NCI-H1417 (cell line): ENCODE data around the gene ABCA4.
A peak's percentile ranks its signal among the peaks of the same experiment; 100 is the strongest.

Experiments used
- DNase-seq, 3 experiments: peaks; one replicate each; lab custom pipeline; 2025; lab: John Stamatoyannopoulos, UW

Gene ABCA4

DNA sequence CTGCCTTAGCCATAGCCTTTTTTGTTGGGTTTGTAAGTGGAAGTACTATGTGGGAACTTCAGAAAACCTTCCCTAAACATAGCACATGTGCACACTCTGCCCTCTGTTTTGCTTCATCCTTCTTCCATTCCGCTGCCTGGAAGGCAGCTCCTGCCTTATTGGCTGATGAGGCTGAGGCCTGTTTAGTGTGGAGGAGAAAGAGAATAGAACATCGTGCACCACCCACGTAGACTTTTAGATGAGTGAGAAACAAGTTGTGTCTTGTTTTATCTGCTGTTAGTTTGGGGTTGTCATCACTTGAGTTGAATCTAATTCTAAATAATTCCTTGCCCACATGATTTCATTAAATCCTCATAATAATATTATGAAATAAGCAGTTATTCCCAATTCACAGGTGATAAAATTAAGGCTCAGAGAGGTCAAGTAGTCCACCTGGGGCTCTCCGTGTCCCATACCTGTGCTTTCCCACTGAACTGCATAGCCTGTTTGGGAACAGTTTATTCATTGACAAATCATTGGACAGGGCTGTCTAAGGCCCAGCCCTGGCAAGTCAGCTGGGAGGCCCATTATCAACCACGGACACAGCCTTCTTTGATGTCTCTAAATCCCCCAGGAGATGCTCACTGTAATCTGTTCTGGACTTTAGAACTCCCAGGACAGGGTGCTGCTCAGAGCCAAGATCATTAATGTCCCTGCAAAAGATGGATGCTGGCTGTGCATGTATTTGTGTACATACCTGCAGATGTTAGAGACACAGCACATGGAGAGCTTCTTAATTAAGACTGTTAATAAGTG, 93.0 kb downstream of the ABCA4 start:
- DNase-seq, result no peak

DNA sequence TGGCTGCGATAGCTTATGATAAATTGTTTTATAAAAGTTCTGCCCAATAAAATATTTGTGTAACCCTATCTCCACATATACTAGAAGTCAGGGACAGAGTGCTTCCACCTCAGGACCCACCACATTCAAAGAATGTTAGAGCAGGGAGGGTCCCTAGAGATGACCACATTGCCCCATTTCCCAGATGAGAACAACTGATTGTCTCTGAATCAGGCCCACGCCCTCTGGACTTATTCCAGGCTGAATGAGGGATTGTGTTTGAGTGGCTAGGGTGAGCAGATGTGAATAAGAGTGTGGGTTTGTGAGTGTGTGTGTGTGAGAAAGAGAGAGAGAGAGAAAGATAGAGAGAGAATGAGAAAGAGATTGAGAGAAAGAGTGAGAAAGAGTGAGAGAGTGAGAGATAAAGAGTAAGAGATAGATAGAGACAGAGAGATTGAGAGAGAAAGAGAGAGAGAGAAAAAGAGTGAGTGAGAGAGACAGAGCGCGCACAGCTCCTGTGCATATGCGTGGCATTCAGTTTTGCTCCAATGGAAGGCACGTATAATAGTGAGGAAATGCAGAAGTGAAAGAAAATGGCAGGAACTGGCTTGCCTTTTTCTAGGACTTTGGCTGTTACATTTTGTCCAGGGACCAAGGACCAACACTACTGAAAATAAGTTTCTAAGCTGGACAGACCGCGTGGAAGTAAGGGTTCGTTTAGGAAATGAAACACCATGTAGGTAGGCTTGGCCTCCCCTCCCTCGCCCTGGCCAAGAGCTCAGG, 94.1 kb downstream of the ABCA4 start:
- no peak for DNase-seq

DNA sequence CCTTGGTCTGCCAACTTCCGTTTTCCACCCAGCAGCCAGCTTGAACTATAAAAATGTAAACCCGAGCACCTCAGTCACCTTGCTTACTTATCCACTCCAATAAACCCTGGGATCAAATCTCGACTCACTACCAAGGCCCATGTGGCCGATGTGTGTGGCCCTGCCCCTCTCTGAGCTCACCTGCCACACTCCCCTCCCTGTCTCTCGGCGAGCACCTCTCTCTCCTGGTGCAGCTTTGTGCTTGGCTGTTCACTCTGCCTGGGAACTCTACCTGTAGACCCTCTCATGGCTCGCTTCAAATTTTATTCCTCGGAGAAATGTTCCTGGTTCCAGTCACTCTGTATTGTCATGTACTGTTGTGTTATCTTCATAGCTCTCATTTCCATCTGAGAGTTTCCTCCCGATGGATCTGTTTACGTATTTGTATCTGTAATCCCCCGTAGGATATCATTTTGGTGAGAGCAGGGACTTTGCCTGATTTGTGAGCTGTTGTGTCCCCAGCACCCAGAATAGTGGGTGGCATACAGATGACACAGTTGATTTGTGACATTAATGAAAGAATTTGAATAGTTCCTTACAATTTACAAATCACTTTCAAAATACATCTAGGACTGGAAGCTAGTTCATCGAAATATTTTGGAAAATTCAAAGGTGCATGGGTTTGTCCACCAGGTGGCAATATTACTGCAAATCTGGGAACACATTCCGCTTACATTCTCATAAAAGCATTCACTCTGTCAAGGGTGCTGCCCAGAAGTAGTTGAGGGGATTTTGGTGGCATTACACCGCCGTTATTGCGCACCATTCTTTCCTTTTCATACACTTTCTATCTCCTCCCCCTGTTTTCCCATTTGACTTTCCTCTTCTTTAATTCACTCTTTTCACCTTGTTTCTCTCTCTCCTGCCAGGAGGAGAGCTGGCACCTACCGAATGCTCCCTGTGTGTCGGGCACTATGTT, 95.3 kb downstream of the ABCA4 start:
- peak; percentile 55 to 79 (median 56) for DNase-seq

DNA sequence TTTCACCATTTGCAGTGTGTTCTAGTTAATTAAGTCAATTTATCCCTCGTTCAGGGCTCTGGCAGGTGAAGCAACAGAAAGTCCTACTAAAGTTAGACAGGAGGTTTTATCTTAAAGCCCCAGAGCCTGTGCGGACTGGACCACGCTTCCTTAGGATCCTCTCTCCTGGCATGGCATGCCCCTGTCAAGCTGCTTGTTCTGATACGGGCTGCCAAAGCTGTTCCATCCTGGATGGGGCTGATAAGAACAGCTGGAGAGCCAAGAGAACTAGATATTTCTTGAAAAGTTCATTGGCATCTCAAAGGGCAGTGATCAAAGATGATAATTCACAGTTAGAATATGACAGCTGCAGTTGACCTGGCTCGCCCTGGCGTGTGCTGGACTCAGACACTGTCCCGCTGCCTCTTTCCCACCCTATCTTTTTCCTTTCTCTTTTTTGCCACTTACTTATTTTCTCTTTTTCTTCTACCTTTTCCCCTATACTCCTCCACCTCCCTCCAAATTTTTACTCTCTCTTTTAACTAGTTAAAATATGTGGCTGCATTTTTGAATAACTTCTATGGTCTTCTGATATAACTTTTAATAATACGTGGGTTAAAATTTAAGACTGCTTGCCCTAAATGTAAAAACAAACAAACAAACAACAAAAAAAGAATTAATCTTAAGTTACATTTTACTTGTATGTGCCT, 96.7 kb downstream of the ABCA4 start:
- DNase-seq, result no peak

DNA sequence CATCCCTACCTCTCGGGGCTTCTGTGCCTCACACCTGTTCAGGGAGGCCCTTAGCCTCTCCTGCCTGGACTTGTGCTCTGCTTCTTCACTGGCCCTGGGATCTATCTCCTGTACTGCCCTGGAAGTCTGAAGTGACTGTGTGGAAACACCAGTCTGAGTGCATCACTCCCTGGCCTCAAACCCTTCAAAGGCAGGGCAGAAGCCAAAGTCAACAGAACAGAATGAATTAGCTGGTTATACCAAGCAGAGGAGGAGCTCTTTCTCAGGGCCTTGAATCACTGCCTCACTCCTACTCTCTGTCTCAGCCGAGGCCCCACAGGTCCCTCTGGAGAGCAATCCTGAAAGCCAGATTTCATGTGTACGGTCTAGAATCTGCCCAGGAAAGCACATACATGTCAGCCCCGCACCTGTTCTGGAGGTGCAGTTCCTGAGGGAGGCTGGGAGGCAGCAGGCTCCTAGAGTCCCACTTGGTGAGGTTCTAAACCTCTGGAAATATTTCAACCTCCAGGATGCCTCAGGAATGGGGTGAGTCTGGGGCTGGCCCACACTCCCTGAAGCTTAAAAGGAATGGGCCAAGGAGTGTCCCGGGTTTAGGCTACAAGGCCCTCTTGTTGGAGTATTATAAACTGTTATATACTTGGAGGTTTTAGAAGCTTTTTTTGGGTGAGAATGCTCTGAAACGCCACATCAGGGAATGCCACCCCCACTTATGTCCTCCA, 98.3 kb downstream of the ABCA4 start:
- DNase-seq, result no peak

DNA sequence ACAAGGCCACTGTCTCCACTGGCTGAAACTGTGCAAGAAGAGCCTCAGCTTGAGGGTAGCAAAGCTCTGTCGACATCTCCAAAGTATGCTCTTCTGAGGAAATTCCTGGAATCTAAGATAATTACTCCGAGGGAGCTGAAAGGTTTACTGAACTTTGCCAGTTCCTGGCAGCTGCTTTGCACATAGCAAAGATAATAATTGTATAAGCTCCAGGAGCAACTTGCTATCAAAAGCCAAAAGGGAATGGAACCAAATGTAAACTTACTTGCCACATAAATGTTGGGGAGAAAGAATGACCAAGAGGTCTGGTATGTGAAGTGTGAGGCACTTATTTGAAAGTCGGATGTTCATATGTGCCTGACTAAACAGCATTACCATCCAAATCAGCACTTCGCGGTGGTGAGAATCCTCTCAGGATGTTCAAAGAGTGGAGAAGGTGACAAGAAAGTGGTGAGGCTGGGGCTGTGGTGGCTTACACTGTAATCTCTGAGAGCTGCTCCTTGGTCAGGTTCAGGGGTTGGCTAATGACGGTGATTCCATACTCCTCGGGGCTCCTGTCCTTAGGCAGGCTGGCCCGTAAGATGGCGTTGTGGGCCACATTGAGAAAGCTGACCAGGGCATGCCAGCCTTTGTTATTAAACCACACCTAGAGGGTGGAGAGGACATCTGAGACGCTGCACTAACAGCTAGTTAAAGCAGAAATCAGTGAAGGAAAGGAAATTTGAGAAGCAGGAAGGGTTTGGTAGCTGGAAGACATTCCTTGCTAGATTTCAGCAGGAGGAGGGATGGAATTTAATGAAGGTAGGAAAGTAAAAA, 100.0 kb downstream of the ABCA4 start:
- peak in 1 of 3 experiments; percentile 7 for DNase-seq

DNA sequence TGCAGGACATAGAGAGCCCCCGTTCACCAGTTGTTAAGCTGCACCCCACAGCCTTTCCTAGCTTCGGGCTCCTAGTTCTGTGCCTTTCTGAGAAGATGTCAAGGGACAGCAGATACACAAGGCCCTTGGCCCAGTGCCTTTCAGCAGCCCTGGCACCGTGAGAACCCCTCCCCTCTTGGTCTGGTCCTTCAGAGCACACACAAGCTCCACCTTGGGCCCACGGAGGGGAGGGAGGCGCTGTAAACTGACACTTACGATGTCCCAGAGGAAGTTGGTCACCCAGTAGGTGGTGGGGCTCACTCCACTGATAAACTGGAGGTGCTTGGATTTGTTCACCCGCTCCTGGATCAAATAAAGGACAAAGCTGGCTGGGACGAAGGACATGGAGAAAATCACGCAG, 101.6 kb downstream of the ABCA4 start:
- no peak for DNase-seq

DNA sequence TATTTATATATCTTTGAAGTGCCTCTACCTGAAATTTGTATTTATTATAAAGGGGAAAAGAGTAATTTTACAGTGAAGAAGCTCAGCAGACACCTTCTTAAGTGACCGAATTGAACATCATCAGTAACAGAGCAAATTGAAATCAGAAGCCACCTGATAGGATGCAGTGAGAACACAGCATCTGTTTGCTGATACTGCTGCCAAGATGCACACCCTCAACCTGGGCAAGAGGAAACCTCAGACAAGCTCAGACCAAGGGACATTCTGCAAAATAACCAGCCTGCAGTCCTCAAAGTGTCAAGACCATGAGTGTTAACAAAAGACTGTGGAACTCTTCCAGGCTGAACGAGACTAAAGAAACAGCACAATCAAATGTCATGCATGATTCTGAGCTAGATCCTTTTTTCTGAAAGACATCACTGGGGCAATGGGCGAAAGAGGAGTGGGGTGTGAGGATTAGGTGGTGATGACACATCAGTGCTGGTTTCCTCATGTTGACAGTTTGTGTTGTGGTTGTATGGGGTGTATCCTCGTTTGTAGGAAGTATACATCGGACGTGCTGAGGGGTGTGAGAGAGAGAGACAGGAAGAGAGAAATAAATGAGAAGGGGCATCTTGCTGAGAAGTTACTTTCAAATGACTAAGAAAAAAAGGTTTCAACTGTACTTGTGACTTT, 103.7 kb downstream of the ABCA4 start:
- DNase-seq, result no peak

DNA sequence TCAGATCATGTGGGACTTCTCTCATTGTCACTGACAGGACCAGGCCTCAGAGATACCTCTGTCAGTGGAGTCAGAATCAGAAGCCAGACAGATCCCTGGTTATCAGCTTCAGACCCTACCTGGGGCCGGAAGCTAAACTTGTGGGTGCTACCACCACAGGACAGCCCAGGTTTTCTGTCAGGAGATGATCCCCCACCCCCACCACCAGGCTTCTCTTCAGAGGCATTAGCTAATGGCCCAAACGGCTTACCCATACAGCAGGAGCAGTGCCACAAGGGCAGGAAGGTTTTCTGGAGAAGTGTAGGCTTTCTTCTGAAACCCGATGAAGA, 105.5 kb downstream of the ABCA4 start:
- no peak for DNase-seq

DNA sequence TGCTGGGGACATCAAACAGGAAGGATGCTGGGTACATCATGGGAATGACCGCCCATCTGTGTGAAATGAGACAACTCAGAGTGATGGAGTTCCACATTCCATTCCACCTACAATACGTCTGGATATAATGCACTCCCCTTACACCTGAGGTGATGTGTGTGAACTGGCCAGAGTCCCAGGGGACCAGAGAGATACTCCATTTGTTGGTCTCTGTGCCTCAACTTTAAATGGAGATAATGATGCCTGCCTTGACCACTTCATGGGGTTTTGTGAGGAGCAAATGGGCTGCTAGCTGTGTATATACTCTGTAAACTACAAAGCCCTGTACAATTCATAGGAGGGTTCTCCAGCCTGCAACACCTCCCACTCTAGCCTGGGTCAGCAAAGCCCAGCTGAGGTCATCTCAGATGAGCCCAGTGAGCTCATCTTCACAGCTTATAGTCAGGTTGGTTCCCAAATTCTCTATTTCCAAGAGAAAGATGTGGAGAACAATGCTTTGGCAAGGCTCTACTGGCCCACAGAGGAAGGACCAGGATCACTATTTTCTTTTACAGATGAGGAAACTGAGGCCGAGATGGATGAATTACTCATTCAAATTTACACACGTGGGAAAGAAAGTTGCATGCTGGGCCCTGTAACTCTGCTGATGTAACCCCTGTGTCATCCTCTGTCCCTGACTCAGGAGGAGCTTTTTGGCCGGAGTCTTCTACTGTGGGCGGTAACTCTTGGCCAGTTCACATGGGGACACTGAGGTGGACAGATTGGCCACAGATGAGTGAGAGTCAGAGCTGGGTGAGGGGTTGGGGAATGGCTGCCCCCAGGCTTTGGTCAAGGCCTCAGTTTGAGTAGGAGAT, 106.1 kb downstream of the ABCA4 start:
- no peak for DNase-seq

DNA sequence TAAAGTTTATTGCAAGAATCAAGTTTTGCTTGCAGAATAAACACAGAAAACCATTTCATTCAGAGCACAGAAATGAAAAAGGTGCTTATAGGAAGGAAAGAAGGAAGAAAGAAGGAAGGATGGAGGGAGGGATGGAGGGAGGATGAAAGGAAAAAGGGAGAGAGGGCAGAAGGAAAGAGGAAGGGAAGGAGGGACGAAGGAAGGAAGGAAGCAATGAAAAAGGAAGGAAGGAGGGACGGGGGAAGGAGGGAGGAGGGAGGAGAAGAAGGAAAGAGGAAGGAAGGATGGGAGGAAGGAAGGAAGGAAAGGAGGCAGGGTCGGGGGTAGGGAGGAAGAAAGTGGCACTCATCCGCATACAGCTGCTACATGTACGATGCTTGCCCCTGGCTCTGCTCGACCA, 106.9 kb downstream of the ABCA4 start:
- no peak for DNase-seq

DNA sequence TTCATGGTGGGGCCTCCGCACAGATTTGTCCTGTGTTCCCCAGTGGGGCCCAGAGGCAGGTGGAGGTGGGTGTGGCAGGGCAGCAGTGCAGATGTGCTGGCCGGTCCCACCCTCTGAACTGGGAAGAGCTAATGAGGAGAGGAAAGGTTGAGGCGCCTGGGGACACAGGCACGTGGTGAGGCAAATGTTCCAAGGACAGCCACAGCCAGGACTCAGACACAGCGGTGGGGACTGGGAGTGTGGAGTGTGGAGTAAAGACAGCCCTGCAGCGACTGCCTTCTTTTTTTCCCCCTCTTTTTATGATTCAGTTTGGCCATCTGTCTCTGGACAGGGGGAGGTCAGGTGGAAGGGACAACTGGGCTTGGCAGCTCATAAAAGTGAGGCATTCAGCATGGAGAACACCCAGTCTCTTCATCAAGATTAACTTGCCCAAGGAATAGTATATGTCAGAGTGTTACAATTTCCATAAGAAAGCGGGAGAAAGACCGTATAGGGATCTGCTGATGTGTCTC, 107.5 kb downstream of the ABCA4 start:
- DNase-seq, result no peak

DNA sequence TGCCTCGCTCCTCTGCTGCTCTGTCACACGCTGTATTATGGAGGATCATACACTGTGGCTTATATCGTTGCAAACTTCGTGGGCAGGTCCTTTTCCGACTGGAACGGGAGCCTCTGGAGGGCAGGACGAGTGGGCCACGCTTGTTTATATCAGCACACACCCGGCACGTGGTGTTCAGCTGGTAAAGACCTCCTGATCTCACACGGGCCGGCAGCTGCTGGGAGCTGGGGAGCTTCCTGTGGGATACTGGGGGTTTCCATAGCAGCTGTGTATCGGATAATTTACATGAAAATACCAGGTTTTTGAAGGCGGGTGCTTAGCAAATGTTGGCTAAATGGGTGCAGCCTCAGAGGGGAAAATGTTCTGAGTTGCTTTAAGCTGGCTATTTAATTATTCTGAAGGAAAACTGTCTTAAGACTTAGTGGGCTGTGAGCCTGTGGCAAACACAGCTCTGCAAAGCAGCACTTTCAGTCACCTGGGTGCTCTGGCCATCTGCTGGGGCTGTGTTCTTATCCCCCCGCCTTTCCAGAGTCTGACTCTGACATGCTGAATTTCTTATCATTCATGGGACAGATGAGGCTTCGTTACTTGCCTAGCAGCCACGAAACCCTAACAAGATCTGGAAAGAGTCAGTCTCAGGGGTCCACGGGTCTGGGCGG, 108.1 kb downstream of the ABCA4 start:
- DNase-seq, result peak in 1 of 3 experiments; percentile 18

DNA sequence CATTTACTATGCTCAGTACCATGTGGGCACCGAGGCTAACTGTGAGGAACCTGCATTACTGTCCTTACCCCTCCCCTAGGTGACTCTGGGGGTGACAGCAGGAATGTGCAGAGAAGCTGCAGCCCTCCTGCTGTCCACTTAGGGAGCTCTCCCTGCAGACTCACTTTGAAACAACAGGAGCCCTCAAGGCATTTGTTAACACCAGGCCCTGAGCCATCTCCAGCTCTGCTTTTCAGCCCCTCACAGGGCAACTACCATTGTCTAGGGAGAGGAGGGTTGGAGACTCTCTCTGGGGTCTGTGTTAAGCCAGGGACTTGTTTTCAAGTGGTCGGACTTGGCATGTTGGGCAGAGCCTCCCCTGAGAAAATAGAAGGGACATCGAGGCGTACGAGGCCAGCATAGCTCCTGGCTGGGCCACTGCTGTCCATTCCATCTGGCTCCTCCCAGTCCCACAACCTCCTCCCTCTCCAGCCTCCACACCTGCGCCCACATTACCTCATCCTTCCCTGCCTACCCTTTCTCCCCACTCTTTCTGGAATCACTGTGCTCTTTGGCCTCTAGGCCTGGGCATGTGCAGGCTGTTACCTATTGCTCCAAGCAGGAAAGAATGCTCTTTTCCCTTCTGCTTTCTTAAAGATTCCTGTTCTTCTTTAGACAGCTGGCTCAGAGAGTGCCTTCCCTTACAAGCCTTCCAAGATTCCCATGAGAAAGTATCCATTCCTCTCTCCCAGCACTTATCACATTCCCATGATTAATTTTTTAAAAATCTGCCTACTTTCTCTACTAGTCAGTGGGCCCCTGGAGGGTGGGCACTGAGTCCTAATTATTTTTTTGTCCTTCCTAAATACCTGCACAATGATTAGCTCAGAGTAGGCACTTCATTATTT, 109.0 kb downstream of the ABCA4 start:
- no peak for DNase-seq

DNA sequence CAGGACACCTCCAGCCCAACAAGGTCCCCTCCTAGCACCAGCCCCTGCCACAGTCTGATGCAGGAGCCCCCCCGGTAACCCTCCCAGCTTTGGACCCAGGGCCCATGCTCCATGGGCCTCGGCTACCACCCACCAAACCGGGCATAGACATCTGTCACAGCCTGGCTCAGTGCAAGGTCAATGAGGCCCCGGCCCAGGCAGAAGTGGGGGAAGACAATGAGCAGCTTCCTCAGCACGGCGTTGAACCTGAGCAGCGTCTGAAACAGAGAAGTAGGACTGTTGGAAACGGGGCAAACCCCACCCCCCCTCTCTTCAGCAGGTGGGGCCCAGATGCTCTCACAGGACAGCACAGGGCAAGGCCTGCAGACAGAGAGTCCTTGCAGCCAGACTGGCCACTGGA, 109.8 kb downstream of the ABCA4 start:
- no peak for DNase-seq

DNA sequence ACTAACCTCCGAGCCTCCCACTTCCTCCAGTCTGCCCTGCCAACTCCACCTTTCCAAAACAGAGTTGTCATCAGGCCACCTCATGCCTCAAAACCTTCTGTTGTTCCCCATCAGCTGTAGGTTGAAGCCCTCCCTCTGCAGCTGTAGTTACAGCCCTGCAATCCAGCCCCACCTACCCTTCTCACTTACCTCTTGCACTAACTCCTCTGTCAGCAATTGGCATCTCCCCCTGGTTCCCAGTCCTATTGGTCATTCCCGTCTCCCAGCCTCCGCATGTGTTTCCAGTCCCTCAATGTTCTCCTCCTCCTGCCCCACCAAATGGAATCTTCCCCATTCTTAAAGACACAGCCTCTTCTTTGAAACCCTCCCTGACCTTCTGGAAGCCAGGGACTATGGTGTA, 111.6 kb downstream of the ABCA4 start:
- no peak for DNase-seq

DNA sequence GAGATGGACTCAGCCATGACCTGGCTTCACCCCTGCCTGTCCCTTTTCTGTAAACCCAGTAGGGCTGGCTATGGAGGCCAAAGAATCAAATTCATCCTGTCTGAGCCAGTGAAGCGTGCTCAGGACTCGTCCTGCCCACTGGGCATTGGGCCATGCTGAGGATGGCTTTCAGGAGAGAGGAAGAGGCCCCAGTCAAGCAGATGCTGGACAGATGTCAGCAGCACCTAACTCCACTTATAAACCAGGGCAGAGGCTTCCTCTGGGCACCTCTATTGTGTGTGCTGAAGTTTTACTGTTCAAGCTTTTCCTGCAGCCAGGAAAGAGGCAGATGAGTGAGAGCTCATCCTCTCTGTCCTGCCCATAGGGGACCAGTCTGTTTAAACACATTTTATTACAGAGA, 114.3 kb downstream of the ABCA4 start:
- no peak for DNase-seq
